Anterior cingulate cortex (tissue), 58 donors: ENCODE results near the gene CTDSPL.

ENCODE experiments used
- DNase-seq, 58 donors: peaks; one replicate each; lab custom pipeline; 2025; lab: John Stamatoyannopoulos, UW

Gene CTDSPL

DNA sequence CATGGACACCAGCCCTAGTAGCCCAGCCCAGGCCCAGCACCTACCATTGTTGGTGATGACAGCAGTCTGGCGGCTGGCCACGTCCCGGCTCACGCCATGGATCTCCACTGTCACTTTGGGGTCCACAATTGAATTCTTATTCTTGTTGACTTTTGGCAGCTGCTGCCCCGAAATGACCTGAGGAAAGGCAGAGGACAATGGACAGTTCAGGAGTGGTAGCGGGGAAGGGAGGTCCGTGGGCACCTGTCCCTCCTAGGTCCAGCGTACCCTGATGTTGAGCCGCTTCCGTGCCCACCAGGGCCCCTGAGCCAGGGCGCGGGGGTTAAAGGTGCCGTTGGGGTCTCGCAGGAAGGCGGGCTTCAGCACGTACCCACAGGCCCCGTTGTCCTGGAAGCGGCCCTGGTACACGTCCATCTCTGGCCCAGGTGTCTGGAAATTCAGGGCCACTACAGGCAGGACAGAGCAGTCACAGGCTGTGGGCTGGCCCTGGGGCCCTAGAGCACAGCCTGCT, 146.6 kb downstream of the CTDSPL start:
- no peak for DNase-seq

DNA sequence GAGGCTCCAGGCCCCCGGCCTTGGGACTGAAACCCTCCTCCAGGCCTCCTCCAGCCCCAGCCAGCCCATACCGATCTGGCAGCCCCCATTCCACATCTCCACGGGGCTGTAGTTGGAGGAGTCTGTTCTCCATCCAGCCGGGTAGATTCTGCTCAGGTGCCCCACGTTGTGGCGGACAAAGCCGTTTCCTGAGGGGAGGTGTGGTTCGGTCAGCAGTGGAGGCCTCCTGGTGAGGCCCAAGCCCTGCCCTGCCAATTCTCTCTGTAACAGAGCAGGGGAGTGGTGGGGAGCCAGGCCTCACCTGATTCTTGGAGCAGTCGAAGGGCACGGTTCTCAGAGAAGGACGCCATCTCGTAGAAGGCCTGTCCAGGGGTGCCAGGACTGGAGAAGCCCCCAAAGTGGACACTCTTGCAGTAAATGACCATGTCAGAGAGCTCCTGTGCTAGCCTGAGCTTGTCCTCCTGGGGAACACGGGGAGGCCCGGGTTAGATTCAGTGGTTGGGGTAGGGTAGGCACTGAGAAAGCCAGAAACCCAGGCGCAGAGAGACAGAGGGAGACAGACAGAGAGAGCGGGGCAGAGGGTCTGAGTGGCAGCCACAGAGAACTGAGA, 147.4 kb downstream of the CTDSPL start:
- no peak for DNase-seq

DNA sequence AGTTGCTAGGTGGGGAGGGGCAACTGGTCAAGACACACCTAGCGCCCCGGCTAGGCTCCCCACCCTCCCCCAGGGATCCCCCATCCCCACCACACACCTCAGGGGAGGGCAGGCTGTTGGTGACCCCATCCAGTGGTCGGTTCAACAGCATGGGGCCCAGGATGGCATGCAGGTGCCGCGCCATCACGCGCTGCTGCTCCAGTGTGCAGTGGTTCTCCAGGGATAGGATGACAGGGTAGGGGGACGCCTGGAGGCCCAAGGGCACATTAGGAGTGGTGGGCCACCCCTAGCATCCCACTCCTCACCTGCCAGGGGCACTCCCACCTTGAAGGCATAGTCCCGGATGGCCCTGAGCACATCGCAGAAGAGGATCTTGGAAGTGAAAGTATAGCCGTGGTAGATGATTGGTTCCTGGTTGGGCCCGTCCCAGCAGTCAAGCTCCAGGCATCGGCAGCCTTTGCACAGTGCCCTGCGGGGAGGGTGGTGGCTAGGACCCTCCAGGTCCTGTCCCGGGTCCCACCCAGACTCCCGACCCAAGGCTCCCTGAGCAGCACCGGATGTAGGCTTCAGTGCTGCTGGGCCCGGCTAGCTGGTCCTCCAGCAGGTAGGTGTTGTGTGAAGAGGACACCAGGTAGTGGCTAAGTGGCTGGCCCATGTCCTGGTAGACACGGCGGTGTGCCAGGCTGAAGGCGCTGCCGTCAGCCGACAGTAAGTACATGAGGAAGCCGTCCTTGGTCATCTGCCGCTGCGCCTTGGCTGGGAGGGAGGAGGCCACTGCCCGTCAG, 148.3 kb downstream of the CTDSPL start:
- DNase-seq, result no peak

- DNase-seq, result no peak
Measured at GRCh38 chr3:38011111-38011510, 149.4 kb downstream of the CTDSPL start.

DNA sequence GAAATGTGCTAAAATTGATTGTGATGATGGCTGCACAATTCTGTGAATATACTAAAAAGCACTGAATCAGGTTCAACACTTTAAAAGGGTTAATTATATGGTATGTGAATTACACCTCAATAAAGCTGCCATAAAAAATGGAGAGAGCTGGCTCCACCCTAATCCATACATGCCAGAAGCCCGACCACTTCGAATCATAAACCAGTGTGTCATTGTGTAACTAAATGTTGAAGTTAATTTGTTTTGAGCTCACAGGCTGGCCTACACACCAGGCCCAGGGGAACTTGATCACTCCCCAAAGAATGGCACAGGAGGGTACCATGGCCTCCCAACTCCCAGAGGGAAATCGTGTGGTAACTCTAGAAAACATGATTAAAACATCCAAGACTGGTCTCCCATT, 153.8 kb downstream of the CTDSPL start:
- no peak for DNase-seq

DNA sequence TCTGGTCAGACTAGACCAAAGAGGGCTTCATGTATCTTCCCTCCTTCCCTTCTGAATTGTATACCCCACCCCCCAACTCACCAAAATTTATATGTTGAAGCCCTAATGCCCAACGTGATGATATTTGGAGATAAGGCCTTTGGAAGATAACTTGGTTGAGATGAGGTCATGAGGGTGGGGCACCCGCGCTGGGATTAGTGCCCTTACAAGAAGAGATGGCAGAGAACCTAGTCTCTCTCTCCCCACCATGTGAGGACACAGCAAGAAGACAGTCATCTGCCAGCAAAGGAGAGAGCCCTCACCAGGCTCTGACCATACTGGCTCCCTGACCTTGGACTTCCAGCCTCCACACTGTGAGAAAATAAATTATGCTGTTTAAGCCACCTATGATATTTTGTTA, 154.3 kb downstream of the CTDSPL start:
- no peak for DNase-seq

- no peak for DNase-seq
Measured at GRCh38 chr3:38016410-38016809, 154.7 kb downstream of the CTDSPL start.

DNA sequence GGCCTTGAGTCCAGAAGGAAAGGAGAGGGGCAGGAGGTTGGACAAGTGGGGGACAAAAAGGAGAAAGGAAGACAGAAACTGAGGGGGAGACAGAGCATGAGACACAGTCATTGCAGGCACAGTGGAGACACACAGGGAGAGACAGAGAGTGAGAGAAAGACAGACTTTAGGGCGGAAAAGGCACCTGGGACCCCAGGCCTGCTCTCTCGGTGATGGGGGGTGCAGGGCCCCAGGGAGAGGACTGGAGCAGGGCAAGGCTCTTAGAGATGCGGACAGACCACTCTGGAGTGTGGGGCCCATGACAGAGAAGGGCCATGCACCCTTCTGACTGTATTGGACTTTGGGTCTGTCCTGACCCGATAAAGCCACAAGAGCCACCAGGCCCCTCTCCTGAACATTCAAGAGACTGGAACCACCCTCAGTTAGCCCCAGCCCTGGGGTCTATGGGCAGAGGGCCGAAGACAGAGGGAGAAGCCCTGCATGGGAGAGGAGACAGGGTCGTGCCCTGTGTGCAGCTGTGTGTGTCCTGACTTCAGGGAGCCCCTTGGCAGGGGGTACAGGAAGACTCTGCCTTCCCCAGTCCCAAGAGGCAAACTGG, 155.3 kb downstream of the CTDSPL start:
- no peak for DNase-seq

DNA sequence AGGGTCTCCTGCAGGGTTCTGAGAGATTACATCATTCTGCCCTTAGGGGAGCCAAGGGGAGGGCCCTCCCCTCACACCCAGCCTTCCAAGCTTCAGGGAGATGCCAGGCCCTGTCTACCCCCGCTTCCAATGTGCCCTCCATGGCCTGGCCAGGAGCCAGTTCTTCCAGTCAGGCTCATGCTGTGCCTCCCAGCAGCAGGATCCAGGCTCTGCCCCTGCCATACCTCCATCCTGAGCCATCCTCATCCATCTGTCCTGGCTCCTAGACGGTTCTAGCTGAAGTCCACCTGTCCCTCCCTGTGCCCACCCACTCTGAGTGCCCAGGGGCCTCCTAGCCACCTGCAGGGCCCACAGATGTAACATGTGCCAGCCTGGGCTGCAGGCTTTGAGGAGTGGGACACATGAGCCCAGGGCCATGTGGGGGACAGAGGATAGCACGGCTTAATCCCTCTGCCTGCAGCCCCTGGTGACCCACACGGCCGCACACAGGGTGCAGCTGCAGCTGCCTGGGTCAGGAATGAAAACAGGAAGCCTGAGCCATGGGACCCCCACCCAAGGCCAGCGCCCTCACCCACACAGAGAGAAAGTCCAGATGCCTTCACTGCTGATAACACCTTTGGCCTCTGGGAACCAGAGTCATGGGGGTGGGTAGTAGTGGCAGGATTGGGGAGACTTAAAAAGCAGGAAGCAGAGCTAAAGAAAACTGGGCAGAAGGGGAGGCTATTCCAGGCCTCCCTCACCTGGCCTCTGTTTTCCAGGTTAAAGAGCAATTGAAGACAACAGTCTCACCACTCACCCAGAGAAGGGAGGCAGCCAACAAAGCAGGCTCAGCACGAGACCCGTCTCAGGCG, 156.0 kb downstream of the CTDSPL start:
- DNase-seq, result peak in 1 of 58 donors; percentile 22

GRCh38 chr3:38018296-38019266, 156.9 kb downstream of the CTDSPL start:
- DNase-seq, result no peak

- no peak for DNase-seq
Measured at GRCh38 chr3:38019658-38020341, 158.1 kb downstream of the CTDSPL start.

DNA sequence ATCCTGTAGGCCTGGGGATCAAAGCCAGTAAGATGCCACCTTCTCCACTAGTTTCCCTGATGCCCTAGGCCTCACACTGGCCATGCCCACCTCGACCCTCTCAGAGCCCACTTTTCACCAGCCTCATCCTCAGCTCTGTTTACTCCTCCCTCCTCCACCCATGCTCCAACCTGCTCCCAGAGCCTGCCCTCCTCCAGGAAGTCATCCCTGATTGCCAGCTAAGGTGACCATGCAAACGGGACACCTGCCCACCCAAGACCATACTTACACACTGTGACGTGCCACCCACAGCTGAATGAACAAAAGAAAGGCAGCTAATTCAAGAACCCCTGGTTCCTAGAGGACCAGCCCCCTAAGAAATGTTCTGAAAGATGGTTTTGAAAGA, 158.7 kb downstream of the CTDSPL start:
- DNase-seq, result no peak

GRCh38 chr3:38021196-38021595, 159.5 kb downstream of the CTDSPL start:
- no peak for DNase-seq

DNA sequence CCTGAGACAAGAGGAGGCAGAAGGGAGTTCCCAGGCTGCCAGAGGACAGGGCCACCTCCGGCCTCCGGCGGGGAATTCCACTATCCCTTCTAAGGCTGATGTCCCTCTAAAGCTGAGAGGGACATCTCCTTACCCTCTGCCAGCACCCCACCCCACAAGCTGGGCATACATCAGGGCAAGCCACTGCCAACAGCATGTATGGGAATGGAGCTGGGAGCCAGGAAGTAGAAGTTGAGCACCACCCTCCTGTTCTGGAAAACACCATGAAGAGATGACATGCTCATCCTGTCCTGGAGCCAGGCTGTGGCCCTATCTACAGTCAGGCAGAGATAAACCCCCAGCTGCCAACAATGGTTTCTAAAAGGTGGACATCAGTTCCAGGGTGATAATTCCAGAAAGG, 160.6 kb downstream of the CTDSPL start:
- DNase-seq, result no peak

- no peak for DNase-seq
Measured at GRCh38 chr3:38022896-38023709, 161.4 kb downstream of the CTDSPL start.

GRCh38 chr3:38026856-38027255, 165.2 kb downstream of the CTDSPL start:
- no peak for DNase-seq

DNA sequence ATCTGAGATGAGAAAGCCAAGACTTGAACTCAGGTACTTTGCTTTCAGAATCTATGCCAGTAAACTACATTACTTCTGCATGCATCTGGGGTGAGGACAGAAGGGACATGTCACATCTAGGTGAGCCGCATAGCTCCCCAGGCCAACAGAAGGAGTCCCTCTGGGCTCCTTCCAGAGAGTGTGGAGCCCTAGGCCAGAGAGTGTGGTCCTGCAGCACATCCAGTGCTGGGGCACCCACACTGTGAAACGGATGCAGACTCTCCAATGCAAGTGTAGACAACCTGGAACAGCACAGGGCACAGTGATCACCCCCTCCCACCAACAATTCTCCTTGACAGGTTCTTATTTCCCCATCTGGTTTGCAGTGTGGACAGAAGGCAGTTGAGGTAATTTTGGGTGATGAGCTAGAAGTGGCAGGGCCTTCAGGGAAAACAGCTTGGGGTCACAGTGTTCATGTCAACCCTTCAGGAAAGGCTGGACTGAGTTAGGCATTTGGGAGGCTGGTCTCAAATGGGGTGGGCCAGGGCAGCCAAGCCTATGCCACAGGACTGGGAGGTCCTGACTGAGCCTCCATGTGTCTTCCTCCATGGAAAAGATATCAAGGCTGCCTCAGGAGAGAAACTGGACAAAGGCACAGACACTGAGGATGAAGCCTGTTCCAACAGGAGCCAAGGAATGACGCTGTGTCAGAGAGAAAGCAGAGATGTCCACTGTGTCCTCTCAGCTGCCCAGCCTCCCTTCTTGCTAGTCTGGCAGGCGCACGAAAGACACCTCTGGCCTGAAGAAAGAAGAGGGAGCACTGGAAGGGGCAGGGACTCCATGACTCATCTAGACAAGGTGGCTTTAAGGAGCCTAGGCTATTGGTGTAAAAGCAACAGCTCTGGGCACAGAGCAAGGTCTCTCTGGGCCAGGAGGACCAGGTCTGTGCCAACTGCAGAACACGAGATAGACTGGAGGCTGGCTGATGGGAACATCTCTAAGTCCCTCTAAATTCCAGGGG, 166.1 kb downstream of the CTDSPL start:
- no peak for DNase-seq
